ENCODE data around the gene KCNAB2.

- TF ChIP-seq CTCF (conservative IDR thresholded peaks at IDR 0.05; ENCODE audit: low read length) (no peak), EZH2phosphoT487 (IDR thresholded peaks at IDR 0.05; ENCODE audit: borderline replicate concordance) (no peak)
Measured at GRCh38 chr1:6038603-6039002, 7.1 kb upstream of the KCNAB2 start.
